UCSD-AML1 (cell line): ENCODE results near the gene DLX1.
"Not testable (repeated sequence)": the region's sequence is repeated elsewhere in the genome, so short reads cannot be mapped to it uniquely, and the experiment has no call there.

Source experiments
- DNase-seq: peaks from one replicate; lab custom pipeline; 2025; ENCODE audit not compliant: unreplicated experiment; lab: John Stamatoyannopoulos, UW

Gene DLX1

DNA sequence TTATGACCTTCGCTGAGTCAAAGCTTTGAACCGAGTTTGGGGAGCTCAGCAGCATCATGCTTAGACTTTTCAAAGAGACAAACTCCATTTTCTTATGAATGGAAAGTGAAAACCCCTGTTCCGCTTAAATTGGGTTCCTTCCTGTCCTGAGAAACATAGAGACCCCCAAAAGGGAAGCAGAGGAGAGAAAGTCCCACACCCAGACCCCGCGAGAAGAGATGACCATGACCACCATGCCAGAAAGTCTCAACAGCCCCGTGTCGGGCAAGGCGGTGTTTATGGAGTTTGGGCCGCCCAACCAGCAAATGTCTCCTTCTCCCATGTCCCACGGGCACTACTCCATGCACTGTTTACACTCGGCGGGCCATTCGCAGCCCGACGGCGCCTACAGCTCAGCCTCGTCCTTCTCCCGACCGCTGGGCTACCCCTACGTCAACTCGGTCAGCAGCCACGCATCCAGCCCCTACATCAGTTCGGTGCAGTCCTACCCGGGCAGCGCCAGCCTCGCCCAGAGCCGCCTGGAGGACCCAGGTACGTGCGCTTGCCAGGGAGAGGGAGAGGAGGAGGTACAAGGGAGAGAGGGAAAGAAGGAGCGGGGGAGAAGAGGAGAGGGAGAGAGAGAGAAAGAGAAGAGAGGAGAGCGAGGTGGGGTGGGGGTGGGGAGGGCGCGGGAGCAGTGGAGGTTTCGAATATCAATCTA lies at the start of gene DLX1:
Gene DLX1 (plus strand): TSS at position 48 of the 700 bp plus-strand sequence. CDS start 171 bp downstream, at position 219.
- DNase-seq: no peak

DNA sequence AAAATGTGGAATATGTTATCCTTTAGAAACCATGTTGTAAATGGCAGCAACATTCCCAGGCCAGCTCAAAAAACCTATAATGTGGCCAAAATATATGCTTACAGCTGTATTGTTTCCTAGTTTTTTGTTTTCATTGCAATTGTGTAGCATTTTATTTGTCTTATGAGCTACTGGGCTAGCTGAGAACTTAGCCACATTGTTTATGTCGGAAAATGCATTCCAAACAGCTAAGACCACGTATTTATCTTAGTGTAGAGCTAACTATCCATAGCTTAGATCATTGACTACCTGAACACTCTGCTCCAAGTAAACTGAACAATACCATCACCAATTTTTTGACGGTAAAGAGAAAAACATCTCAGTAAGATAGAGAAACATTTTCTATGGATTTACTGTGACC lies 47.2 kb upstream of the DLX1 start:
- no peak for DNase-seq

- no peak for DNase-seq
Measured at GRCh38 chr2:172038604-172039003, 46.7 kb upstream of the DLX1 start.

DNA sequence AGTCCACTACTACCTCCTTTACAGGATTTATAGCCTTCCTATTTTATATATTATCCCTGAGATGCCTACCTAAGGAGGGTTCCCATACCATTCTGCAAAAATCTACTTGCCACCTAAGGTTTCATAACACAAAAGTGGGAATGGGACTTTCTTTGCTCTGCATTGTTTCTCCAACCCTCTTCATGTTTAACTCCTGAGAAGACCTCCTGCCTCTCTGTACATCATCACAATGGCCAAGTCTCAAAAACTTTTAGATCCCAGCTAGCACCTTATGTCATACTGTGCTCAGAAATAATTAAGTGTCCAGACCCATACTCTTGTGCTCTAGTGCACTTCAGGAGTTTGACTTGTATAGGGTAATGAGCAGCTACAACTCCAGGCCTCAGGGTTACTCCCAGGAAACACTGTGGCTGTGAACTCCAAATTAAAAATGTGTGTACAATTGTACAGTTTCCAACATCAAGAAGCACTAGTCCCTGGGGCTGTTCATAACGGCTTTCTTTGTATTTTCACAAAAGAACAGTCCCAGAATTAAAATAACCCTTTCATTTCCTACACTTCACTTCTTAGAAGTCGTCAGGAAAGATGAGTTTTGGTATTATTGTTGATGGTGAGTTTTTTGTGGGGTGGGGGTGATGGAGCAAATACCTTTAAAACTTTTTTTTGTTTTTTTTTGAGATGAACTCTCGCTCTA lies 46.1 kb upstream of the DLX1 start:
- DNase-seq: no peak

DNA sequence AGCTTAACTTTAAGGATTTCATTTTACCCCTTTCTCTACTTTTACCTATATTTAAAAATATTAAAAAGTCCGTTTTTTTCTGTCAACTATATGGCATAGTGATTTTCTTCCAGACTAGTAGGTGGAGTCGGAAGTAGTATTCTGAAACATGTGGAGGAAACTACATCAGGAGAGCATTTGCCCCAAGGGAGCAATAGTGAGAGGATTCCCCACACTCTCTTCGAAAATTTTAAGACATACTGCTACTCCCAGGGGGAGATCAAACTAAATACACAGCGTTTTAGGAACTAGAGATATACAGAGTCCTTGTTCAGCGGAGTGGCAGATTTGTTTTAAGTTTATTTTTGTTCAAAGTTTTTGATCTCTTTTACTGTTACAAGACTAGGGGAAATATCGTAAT lies 45.0 kb upstream of the DLX1 start:
- no peak for DNase-seq

DNA sequence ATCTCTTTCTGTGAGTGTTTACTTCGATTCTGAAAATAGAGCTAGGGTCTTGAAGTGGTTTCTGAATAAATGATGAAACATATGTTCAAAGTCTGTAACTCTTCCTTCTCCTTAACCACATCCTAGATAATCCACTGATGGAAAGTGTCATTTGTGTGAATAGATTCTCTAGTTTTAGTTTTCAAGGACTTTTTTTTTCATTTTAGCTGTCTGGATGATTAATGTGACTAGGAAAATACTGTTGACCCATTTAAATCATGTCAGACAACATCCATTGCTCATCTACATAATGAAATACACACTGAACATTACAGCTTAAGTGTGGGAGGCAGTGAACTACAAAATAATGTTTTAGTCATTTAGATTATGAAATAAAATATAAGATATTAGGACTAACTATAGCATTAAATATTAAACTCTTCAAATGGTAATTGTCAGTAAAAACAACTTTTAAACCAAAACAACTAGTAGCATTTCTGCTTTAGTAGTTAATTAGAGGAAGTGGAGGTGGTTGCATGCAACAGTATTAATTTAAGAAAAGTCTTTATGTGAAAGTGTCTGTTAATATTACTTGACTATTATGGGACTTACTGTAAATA lies 39.1 kb upstream of the DLX1 start:
- no peak for DNase-seq

GRCh38 chr2:172046866-172047565 lies 38.3 kb upstream of the DLX1 start:
- no peak for DNase-seq

DNA sequence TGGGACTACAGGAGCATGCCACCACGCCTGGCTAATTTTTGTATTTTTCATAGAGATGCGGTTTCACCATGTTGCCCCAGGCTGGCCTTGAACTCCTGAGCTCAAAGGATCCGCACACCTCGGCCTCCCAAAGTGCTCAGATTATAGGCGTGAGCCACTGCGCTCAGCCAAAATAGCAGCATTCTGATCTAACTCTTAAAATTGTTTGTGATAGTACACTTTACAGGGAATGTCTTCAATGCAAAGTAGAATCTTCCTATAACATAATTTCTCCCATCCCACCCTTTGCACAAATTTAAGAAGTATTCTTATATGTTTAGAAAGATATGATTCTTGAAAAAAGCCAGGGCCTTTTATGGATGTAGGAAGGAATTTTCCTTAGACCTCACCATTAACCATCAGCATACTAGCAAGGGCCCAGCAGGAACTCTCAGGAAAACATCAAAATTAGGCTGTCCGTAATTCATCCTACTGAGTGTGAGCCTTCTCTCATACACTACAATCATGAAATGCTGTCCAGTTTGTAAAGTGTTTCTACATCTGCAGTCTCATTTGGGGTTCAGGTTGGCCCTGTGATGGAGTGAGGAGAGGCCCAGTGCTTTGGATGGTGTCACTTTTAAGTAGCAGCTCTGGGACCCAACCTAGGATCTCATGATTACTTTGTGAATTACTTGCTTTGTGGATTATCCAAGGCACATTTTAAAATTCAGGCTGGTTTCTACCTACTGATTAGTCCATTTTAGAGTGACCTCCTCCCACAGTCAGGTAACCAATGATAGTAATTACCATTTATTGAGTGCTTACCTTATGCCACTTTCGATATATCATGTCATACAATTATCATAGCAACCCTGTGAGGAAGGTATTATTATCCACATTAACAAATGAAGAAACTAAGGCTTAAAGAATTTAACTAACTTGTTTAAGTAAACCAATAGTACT lies 37.5 kb upstream of the DLX1 start:
- no peak for DNase-seq

DNA sequence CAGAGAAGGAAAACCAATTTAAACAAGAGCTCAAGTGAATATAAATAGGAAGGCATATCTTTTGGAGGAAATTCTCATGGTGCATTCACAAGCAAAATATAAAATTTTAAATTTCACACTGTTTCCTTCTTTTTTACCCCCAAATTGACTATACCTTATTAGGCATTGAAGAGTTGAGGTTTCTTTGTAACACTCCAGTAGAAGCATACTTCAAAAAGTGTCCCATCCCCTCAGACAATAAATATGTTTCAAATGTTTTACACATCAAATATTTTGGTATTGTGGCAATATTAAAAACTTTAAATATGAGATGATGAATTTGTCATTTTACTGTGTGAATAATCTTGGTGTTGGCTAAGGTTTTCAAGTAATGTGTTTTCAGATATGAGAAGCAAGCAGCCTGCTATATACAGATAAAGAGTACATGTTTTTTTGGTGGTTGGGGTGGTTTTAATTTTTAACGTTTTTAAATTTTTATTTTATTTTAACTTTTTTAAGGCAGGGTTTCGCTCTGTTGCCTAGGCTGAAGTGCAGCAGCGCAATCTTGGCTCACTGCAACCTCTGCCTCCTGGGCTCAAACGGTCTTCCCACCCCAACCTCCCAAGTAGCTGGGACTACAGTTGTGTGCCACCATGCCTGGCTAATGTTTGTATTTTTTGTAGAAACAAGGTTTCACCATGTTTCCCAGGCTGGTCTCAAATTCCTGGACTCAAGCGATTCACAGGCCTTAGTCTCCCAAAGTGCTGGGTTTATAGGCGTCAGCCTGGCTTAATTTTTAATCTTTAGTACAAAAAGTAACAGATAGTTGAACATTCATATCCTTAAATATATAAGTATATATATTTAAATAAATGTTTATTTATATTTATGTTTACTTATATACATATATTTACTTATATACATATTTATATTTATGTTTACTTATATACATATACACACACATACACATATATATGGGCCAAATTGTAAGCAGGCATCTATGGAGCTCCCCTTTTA lies 36.5 kb upstream of the DLX1 start:
- no peak for DNase-seq

DNA sequence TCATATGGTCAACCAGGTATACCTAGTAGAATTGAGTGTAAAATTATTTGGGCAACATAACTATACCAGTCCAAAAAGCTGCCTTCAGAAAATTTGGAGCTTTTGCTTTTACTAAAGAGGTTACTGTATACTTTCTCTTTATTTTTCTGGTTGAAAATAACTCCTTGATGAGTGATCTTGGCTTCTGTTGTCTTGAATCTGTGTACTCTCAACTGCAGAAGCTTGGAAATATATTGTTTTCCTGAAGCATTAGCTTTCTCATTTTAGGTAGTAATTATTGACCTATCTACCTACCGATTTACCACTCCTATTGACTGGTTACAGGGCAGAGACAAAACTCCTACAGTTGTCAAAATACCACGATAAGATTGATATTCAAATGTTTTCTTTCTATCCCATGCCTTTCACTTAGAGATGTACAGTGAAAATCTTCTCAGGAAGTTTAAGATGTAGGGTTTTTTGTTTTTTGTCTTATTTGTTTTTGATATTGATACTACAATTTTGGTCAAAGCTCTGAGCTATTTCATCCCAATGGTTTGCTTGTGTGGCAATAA lies 35.7 kb upstream of the DLX1 start:
- no peak for DNase-seq

GRCh38 chr2:172050479-172051125 lies 34.7 kb upstream of the DLX1 start:
- no peak for DNase-seq

GRCh38 chr2:172052000-172052983 lies 33.0 kb upstream of the DLX1 start:
- no peak for DNase-seq

GRCh38 chr2:172053486-172053885 lies 31.8 kb upstream of the DLX1 start:
- DNase-seq: no peak

DNA sequence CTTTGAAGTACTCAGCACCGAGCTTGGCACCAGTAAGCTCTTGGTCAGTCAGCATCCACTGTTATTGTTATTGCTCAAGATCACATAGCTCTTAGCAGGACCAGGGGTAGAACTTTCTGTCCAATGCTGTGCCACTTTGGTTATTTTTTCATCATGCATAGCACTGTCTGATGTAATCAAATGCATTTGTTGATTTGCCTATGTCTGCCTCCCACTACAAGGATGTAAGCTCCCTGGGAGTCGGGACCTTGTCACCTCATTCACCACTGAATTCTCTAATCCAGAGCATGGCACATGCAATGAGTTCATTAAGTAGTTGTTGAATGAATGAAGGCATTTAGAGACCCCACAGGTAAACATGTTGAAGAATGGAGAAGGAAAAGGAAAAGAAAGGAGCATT lies 29.0 kb upstream of the DLX1 start:
- no peak for DNase-seq

GRCh38 chr2:172058660-172059059 lies 26.6 kb upstream of the DLX1 start:
- DNase-seq: no peak

- not testable (repeated sequence) for DNase-seq
Measured at GRCh38 chr2:172060118-172060517, 25.2 kb upstream of the DLX1 start.

DNA sequence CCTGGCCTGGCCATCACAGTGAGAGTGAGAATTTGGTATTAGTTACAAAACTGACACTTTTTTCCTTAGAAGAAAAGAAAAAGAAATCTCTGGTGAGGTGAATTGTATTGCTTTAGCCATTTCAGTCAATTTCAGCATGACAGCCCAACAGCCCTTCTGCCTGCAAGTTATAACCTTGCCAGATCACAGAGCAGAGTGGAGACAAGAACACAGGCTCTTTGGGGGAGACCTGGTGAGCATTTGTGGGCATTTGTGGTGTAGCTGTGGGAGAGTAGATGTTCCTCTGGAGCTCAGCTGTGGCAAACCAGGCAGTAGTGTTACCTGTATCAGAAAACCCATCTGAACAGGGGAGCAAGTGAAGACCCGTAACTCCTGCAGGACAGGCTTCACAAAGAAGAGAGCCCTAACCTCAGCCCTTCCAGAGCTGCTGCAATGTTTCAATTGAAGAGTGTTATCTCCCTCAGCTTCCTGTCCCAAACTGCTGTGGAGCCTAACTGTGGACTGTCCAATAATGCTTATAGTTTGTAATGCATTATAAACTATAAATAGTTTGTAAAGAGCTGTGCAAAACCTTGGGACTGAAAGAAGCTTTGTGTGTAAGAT lies 22.8 kb upstream of the DLX1 start:
- no peak for DNase-seq
